HepG2 (cell line): ENCODE measurements around the gene FAHD2A. TPM values are rescaled to one million over a fixed set of nuclear protein-coding genes. Genes with fewer than 3 reads are reported as not detected.
A peak's percentile ranks its signal among the peaks of the same experiment; 100 is the strongest.

Experiments
- AKNA ChIP-seq: sonication (generic); formaldehyde crosslinking; IDR thresholded peaks from 2 replicates; pipeline ENCODE4 v1.4.0; 2020; ENCODE audit warnings: missing genetic modification reagents, borderline replicate concordance
- BORCS8-MEF2B ChIP-seq: sonication (generic); formaldehyde crosslinking; IDR thresholded peaks from 2 replicates; pipeline ENCODE4 v1.8.0; 2022; ENCODE audit warnings: mild to moderate bottlenecking, missing genetic modification reagents
- EED ChIP-seq: sonication (generic); formaldehyde crosslinking; IDR thresholded peaks from 2 replicates; pipeline ENCODE4 v1.5.0; 2020; ENCODE audit warnings: mild to moderate bottlenecking, missing genetic modification reagents
- GFI1 ChIP-seq: sonication (generic); formaldehyde crosslinking; IDR thresholded peaks from 2 replicates; pipeline ENCODE4 v1.5.0; 2020; ENCODE audit warnings: missing genetic modification reagents, mild to moderate bottlenecking, borderline replicate concordance
- GLMP ChIP-seq: sonication (generic); formaldehyde crosslinking; IDR thresholded peaks from 2 replicates; pipeline ENCODE4 v1.9.0; 2021; ENCODE audit warnings: missing genetic modification reagents, mild to moderate bottlenecking, borderline replicate concordance
- JUND ChIP-seq: sonication (generic); formaldehyde crosslinking; IDR thresholded peaks from 2 replicates; pipeline ENCODE4 v1.8.0; 2022; ENCODE audit warnings: mild to moderate bottlenecking, missing genetic modification reagents
- MED13 ChIP-seq: sonication (generic); formaldehyde crosslinking; IDR thresholded peaks from 2 replicates; pipeline ENCODE4 v1.5.0; 2020; ENCODE audit warnings: missing genetic modification reagents
- NFKB2 ChIP-seq: sonication (generic); formaldehyde crosslinking; IDR thresholded peaks from 2 replicates; pipeline ENCODE4 v1.4.0; 2020; ENCODE audit warnings: missing genetic modification reagents, borderline replicate concordance
- REL ChIP-seq: sonication (generic); formaldehyde crosslinking; conservative IDR thresholded peaks from 2 replicates; pipeline ENCODE4 v1.8.0; 2022; ENCODE audit warnings: mild to moderate bottlenecking, missing genetic modification reagents, moderate library complexity
- SMARCE1 ChIP-seq: fragments of 450-650 bp; IDR thresholded peaks from 2 replicates; pipeline ENCODE4 v1.6.1; 2017; ENCODE audit warnings: borderline replicate concordance
- ZNF343 ChIP-seq: sonication (generic); formaldehyde crosslinking; IDR thresholded peaks from 2 replicates; pipeline ENCODE4 v1.4.0; 2020; ENCODE audit warnings: mild to moderate bottlenecking, missing genetic modification reagents
- ZNF350 ChIP-seq: sonication (generic); formaldehyde crosslinking; IDR thresholded peaks from 2 replicates; pipeline ENCODE4 v1.4.0; 2020; ENCODE audit warnings: mild to moderate bottlenecking, low read depth, missing genetic modification reagents, borderline replicate concordance
- ZNF724P ChIP-seq: sonication (generic); formaldehyde crosslinking; IDR thresholded peaks from 2 replicates; pipeline ENCODE4 v1.8.0; 2022; ENCODE audit warnings: missing genetic modification reagents, borderline replicate concordance
- ZNF775 ChIP-seq: sonication (generic); formaldehyde crosslinking; IDR thresholded peaks from 2 replicates; pipeline ENCODE4 v1.4.0; 2020; ENCODE audit warnings: missing genetic modification reagents, mild to moderate bottlenecking, moderate library complexity, borderline replicate concordance
- polyA plus RNA-seq, 8 experiments: library from polyadenylated mRNA; depleted of rRNA in 3 of 8; stranded (reverse) in 7 of 8; unstranded in 1 of 8; fragments of >200 nt; fragmentation: Illumina TruSeq in 4 of 8; extraction: Trizol in 4 of 8; gene quantifications; 2 replicates each; pipeline versions ENCODE4 v1.2.1 to v1.2.3, GENCODE V29; 2011 to 2016; ENCODE audit warnings: low read depth in 4 of 8, missing spikeins in 1 of 8, mixed read lengths in 1 of 8; ENCODE audit not compliant: insufficient read depth in 1 of 8
- total RNA-seq, 5 experiments: library from RNA; depleted of rRNA; stranded (reverse); fragments of >200 nt; fragmentation: Illumina TruSeq; extraction: Trizol; gene quantifications; 2 replicates each; pipeline ENCODE4 v1.2.3, GENCODE V29; 2016; ENCODE audit warnings: low read depth in 1 of 5
- TF ChIP-seq, protein P1 (sequence below): sonication (generic); formaldehyde crosslinking; IDR thresholded peaks from 2 replicates; pipeline ENCODE4 v1.4.0; 2020; ENCODE audit warnings: missing genetic modification reagents; ENCODE audit errors: not compliant biosample characterization
- TF ChIP-seq, protein P2 (sequence below): fragments of 450-650 bp; IDR thresholded peaks from 2 replicates; pipeline ENCODE4 v1.6.1; 2016
- TF ChIP-seq, protein P3 (sequence below): sonication (generic); formaldehyde crosslinking; IDR thresholded peaks from 2 replicates; pipeline ENCODE4 v1.5.0; 2020; ENCODE audit warnings: missing genetic modification reagents

FAHD2A gene
- total and polyA plus RNA-seq, 2 of the 13 experiments (the other 11 are each of a cell fraction or from before 2014, with no cell fraction given), result 34.0 to 44.2 TPM

- TF ChIP-seq, protein P1, sequence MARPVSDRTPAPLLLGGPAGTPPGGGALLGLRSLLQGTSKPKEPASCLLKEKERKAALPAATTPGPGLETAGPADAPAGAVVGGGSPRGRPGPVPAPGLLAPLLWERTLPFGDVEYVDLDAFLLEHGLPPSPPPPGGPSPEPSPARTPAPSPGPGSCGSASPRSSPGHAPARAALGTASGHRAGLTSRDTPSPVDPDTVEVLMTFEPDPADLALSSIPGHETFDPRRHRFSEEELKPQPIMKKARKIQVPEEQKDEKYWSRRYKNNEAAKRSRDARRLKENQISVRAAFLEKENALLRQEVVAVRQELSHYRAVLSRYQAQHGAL (CRISPR knock-in tag), result no peak
- 0 out of 2 replicates have a peak, but pooled peaks have one; percentile 59 for TF ChIP-seq NFKB2 (CRISPR knock-in tag)
- TF ChIP-seq ZNF350, result peak; percentile 90
- TF ChIP-seq, protein P2, sequence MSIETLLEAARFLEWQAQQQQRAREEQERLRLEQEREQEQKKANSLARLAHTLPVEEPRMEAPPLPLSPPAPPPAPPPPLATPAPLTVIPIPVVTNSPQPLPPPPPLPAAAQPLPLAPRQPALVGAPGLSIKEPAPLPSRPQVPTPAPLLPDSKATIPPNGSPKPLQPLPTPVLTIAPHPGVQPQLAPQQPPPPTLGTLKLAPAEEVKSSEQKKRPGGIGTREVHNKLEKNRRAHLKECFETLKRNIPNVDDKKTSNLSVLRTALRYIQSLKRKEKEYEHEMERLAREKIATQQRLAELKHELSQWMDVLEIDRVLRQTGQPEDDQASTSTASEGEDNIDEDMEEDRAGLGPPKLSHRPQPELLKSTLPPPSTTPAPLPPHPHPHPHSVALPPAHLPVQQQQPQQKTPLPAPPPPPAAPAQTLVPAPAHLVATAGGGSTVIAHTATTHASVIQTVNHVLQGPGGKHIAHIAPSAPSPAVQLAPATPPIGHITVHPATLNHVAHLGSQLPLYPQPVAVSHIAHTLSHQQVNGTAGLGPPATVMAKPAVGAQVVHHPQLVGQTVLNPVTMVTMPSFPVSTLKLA, result no peak
- 0 out of 2 replicates have a peak, but pooled peaks have one; percentile 35 for TF ChIP-seq MED13 (CRISPR knock-in tag)
- TF ChIP-seq, protein P3, sequence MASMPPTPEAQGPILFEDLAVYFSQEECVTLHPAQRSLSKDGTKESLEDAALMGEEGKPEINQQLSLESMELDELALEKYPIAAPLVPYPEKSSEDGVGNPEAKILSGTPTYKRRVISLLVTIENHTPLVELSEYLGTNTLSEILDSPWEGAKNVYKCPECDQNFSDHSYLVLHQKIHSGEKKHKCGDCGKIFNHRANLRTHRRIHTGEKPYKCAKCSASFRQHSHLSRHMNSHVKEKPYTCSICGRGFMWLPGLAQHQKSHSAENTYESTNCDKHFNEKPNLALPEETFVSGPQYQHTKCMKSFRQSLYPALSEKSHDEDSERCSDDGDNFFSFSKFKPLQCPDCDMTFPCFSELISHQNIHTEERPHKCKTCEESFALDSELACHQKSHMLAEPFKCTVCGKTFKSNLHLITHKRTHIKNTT (CRISPR knock-in tag), result no peak
- TF ChIP-seq BORCS8-MEF2B (CRISPR knock-in tag), result peak; percentile 91
- no peak for TF ChIP-seq GLMP (CRISPR knock-in tag)
- no peak for TF ChIP-seq ZNF775 (CRISPR knock-in tag)
- TF ChIP-seq GFI1 (CRISPR knock-in tag), result 0 out of 2 replicates have a peak, but pooled peaks have one; percentile 39
- TF ChIP-seq AKNA, result no peak
- TF ChIP-seq ZNF724P (CRISPR knock-in tag), result 0 out of 2 replicates have a peak, but pooled peaks have one; percentile 48
- peak; percentile 82; the same call in 1 of the 2 replicates for TF ChIP-seq ZNF343 (CRISPR knock-in tag)
- no peak for TF ChIP-seq JUND (CRISPR knock-in tag)
- TF ChIP-seq SMARCE1, result no peak
- TF ChIP-seq REL, result no peak; the same call in 1 of the 2 replicates
- peak; percentile 92 for TF ChIP-seq EED (CRISPR knock-in tag)
Measured at GRCh38 chr2:95402370-95403203, at the start of gene FAHD2A (continued).
